Cortex of kidney (tissue), 1 donor: ENCODE results near the gene GAL.
"Not testable (repeated sequence)": the region's sequence is repeated elsewhere in the genome, so short reads cannot be mapped to it uniquely, and the experiment has no call there.

Experiments
- DNase-seq: peaks from one replicate; lab custom pipeline; 2025; lab: John Stamatoyannopoulos, UW

Gene GAL, protein sequence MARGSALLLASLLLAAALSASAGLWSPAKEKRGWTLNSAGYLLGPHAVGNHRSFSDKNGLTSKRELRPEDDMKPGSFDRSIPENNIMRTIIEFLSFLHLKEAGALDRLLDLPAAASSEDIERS

DNA sequence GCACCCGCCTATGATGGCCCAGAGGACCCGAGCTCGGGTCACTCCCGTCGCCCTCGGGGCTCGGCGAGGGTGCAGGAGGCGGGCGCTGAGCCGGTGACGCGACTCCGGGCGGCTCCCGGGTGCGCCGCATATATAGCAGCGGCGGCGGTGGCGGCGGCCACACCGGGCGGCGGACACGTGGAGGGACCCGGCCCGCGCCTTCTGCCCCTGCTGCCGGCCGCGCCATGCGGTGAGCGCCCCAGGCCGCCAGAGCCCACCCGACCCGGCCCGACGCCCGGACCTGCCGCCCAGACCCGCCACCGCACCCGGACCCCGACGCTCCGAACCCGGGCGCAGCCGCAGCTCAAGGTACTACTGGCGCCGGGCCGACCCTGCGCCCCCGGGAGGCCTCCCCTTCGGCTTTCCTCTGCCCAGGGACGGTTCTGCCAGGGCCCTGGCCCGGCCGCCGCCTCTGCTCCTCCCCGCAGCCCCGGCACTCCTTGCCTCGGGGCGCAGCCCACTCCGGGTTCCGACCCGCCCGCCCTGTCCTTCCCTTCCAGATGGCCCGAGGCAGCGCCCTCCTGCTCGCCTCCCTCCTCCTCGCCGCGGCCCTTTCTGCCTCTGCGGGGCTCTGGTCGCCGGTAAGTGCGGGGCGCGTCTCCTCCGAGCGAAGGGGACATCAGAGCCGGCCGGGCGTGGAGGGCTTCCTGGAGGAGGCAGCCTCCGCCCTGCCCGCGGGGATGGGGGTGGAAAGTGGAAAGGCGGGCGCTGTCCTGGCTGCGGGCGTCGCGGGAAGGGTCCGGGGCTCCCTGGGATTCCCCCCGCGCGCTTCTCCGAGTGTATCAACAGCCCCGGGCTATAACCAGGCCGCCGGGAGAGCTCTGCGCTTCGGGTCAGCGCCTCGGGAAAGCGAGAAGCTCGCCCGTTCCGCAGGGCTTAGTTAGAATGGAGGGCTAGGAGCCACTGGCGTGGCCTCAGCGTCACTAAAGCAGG lies at the start of gene GAL:
Gene GAL (plus strand): TSS at position 160 of the 972 bp plus-strand sequence. CDS start 380 bp downstream, at position 540.
- no peak for DNase-seq

DNA sequence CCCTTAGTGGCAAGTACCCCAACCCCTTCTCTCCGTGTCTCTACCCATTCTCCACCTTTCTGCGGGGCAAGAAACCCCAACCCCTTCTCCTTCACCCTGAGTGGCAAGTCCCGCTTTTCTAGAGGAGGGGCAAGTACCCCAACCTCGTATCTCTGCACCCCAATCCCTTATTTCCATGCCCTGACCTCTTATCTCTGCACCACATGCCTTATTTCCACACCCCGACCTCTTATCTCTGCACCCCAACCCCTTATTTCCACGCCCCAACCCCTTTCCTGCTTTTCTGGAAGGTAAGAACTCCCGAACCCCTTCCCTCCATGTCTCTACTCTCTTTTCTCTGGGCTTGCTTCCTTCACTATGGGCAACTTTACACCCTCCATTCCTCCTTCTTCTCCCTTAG lies 49.7 kb upstream of the GAL start:
- DNase-seq: not testable (repeated sequence)

DNA sequence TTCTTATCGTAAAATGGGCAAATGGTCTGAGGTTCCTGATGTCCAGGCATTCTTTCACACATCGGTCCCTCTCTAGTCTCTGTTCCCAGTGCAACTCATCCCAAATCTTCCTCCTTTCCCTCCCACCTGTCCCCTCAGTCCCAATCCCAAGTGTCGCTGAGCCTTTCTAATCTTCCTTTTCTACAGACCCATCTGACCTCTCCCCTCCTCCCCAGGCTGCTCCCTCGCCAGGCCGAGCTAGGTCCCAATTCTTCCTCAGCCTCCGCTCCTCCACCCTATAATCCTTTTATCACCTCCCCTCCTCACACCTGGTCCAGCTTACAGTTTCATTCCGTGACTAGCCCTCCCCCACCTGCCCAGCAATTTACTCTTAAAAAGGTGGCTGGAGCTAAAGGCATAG lies 49.2 kb upstream of the GAL start:
- DNase-seq: not testable (repeated sequence)

DNA sequence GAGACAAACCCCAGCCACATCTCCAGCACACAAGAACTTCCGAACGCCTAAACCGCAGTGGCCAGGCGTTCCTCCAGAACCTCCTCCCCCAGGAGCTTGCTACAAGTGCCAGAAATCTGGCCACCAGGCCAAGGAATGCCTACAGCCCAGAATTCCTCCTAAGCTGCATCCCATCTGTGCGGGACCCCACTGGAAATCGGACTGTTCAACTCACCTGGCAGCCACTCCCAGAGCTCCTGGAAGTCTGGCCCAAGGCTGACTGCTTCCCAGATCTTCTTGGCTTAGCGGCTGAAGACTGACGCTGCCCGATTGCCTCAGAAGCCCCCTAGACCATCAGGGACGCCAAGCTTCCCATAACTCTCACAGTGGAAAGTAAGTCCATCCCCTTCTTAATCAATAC lies 48.5 kb upstream of the GAL start:
- DNase-seq: not testable (repeated sequence)

DNA sequence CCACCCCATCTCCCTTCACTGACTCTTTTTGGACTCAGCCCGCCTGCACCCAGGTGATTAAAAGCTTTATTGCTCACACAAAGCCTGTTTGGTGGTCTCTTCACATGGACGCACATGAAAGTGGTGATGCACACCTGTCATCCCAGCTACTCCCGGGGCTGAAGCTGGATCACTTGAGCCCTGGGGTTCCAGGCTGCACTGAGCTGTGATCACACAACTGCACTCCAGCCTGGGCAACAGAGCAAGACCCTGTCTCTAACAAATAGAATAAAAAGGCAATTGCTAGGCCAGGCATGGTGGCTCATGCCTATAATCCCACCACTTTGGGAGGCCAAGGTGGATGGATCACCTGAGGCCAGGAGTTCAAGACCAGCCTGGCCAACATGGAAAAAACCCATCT lies 45.0 kb upstream of the GAL start:
- not testable (repeated sequence) for DNase-seq

DNA sequence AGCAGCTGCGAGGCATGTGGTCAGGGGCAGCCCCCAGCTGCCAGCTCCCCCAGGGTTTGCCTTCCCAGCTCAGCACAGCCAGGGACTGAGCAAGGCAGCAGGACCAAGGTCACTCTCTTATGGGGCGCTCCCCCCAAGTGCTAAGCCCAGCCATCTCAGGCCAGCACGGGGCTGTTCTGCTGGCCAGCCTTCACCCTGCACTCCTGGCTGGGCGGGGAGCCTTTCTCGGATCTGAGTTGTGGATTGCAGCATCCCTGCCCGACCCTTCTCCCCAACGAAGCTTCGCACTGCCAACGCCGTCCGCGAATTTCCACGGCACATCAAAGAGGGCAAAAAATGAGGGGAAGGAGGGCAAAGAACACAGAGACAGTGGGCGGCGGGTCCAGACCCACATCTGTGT lies 42.5 kb upstream of the GAL start:
- DNase-seq: no peak

DNA sequence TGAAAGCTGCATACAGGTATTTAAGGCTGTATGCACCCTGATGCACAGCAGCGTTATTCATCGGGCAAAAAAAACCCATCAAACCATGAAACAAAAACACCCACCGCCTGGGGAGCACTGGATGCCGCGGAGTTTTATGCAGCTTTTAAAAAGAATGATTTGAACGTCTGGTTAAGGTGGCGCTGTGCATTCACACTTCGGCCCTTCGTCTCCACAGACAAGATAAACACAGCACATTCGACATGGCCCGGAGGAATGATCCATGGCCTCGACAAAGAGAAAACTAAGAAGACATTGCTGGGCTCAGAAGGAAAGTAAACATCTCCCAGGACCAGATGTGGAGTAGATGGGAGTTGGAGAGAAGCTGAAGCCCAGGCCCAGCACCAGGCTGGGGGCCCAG lies 40.8 kb upstream of the GAL start:
- no peak for DNase-seq

DNA sequence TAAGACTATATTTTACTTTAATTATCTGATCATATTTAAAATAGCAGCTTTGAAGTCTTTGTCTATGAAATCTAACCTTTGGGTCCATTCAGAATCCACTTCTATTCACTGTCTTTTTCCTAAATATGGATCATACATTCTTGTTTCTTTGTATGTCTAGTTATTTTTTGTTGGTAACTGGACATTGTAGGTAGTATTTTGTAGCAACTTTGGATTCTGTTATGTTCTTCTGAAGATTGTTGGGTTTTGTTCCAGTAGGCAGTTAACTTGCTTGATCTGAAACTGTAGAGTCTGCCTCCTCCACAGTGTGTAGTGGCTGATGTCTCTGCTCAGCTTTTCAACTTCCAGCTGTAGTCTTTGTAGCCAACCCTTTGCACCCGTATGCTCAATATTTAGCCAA lies 37.5 kb upstream of the GAL start:
- no peak for DNase-seq

DNA sequence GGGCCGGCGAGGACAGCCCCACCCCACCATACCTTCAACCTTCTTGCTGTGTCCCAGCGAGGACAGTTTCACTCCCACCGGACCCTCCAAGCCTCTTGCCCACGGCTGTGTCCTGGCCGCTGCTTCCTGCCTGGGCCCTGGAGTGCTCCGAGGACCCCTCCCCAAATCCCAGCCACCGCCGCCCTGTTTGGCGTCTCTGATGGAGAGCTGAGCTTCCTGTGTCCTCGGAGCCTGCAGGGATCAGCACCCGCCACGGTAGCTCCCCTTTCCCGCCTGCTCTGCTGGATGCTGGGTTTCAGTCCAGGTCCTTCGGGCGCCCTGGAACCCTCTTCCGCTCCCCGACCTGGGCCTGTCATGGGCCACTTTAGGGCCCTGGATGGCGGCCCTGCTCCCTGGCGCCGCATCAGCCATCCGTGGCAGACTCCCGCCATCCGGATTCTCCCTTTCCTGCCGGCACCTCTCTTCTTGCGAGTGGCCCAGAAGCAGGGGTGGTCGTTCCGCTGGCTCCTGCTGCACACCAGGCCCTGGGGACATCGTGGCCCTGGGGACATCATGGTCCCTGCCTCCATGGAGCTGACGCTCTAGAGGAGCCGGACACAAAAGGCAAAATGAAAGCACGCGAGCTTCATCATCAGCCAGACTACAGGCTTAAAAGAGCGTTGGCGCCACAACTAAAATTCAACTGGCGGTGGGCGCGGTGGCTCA lies 34.3 kb upstream of the GAL start:
- no peak for DNase-seq

DNA sequence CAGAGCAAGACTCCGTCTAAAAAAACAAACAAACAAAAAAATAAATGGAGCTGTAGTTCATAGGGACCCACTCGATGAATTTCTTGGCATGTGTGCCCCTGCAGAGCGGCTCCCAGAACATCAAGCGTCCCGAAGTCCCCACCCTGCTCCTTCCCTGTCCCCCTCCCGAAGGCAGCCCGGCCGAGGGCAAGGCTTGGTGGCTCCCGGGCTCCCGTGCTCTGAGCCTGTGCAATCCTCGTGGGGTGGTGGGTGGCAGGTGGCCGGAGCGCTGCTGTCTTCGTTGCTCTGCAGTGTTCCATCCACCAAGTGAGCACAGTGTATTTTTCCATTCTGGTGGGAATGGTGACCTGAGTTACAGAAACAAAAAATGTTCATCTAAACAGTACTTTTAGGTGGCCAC lies 33.5 kb upstream of the GAL start:
- DNase-seq: no peak

DNA sequence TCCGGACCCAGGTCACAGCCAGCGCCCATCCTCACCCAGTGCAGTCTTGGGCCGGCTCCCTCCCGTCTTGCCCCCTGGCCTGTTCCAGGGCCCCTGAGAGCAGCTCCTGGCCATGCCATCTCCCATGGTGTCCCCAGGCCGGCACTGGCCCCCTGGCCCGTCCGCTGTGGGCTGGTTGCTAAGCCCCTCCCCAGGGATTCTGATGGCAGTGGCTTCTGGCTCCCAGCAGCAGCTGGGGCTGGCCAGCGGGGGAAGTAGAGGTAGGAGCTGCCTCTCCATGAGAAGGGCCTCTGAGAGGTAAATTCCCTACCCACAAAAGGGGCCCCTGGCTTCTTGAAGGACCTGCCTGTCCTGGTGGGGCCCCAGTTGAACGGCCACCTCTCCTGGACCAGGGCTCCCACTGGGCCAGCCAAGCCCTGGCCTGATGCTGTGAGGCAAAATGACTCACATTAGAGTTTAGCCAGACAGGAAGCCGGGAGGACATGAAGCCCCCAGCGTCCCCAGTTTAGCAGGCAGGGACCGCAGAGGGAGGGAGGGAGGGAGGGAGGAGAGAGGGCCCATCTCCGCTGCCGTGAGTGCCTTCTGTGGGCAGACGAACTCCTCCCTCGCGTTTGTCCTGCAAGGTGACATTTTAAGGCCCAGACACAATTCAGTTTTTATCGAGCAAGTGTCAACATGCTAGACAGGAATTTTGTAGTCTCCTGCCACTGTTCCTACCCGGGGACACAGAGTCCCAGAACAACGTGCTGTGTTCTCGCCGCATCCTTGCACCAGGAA lies 32.9 kb upstream of the GAL start:
- no peak for DNase-seq

DNA sequence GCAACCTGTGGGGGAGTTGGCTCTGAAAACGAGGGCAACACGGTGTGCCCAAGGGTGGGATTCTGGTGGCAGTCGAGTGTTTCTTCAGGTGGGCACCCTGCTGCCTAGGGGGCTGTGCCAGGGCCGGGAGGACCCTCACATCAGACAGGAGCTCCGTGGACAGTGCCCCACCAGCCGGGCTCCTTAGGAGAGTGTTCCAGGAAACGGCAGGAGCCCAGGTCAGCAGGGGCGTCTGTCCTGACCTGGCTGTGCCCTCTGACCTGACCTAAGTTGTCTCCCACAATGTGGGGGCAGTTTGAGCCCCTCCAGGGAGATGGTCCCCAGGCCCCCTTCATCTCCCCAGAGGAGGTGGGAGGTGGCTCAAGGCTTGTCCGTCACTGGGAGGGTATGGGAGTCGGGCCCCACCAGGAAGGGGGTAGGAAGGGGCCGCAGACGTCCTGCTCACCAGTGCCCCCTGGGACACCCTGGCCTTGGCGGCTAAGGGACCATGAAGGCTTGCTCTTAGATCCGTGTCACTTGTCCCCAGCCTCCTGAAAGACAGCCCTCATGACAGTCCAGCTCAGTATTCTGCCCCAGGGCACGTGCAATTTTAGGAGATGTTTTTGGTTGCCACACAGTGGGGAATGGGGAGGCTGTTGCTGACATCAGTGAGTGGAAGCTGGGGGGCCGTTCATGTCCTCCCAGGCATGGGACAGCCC lies 32.2 kb upstream of the GAL start:
- no peak for DNase-seq

DNA sequence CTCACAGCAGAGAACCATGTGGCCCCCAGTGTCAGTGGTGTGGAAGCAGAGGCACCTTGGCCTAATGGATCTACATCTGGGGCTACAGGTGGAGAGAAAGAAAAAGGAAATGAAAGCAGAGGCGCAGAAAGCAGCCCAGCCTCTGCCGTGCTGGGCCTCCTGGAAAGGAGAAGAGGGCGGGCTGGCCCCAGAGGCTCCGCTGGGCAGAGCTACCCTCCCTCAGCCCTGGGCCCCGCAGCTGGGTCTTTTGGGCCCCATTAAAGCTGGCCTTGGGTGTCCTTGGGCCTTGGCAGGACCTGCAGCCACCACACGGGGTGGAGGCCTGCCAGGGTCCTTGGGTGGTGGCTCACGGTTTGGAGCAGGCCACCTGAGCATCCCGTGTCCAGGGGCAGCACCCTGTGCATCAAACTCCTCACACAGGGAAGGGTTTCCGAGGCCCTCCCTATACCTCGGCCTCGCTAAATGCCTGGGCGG lies 31.6 kb upstream of the GAL start:
- DNase-seq: no peak

DNA sequence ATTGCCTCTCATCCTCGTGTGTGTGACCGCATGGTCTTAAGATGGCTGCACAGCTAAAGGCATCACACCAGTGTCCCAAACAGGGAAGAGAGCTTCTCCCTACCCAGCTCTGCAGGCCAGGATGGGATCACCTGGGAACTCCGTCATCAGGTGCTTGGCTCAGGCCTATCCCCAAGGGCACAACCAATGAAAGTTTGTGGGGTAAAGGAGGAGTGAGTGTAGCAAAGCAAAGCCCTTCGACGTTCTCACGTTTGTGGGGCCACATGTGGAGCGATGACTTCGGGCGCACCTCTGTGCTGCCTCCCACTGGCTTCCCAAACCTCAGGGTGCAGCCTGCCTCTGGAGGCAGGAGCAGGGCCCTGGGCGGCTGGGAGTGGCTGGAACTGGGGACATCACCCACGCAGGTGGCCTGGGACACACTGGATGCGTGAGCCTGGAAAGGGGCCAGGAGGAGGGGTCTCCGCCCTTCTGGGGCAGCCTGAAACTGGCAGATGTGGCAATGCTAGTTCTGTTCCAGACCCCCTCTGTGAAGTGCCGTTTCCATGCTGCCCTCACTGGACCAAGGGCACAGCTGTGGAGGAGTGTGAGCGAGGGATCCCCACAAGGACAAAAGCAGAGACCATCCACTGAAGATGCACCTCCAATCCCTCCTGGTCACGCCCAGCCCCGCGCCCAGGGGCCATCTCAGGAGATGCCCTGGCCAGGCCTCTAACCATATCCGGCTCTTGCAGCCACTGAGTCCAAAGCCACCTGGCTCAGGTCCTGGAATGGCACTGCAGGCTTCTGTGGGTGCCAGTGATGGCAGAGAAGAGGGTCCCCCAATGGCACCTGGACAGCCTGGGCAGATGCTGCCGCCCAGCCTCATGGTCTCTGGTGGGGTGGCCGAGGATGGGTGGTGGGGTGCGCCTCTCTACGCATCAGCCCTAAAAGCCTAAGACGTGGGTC lies 30.6 kb upstream of the GAL start:
- DNase-seq: no peak

DNA sequence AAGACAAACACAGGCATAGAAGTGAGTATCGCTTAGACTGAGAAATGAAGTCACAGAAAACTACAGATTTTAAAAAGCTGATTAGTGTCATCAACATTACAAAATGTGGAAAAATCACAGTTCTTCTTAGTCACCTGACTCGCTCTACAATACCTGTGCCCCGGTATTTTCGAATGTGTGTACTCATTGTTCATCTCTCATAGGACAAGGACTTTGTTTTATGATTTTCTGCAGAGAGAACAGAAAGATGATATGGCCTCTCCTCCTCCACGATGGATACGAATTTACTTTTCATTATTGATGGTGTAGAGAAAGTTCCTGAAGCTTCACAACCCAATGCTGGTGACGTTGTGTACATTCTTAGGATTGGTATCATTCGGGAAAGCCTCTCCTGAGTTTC lies 29.4 kb upstream of the GAL start:
- no peak for DNase-seq

DNA sequence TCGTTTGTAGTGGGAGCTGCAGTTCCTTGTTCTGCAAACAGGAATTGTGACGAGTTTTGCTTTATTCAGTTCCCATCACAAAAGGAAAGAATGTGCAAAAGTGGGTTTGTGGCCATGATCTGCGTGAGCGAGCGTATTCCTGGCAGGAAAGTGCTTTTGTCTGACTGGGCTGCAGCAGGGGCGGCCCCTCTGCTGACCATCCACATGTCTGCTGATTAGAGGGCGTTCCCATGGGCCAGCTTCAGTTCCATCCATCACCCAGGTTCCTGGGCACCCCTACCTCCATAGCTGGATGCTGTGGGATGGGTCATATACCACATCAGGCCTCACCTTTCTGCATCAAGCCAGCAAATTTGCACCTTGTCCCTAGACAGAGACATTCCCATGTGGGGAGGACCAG lies 28.9 kb upstream of the GAL start:
- no peak for DNase-seq

DNA sequence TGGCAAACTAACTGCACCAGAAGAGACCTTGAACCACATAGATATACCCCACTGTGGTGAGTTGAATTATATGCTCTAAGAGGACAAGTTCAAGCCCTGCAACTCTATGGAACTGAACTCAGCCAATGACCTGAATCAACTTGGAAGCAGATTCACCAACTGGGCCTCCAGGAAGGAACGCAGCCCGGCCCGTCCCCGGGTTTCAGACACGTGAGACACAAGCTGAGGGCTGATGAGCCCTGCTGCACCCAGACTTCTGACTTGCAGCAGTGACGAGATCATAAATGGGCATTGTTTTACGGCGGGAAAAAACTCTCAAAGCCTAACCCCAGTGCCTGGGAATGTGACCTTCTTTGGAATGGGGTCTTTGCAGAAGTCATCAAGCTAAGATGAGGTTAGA lies 28.5 kb upstream of the GAL start:
- DNase-seq: no peak

DNA sequence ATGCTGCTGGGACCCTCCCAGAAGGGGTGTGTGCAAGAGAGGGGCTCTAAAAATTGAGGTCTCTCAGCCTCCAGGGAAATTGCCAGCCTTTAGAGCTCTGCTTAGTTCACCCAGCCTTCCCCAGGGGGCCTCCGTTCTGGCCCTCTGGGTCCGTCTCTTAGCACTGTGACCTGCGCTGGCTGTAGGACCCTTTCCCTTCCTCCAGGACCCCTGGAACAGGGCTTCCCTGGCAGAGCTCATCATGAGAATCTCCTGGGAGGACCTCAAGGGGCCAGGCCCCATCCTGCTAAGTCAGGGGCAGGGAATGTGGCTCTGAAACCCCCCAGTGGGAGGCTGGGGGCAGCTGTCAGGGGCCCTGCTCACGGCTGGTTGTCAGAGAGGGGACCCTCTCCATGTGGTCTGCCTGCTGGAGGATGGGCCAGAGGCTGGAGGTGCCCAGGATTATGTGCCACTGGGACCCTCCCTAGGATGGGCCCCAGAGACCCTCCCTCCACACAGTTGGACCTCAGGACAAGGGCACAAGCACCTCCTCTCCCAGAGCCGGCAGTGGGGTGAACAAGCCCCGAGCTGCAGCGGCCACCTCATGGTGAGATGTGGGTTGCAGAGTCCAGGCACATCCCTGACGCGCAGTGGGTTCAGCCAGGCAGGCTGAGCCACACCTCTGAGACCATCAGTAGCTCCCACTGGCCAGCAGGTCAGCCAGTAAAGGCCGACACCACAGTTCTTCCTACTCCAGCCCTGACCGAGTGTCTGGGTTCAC lies 27.1 kb upstream of the GAL start:
- no peak for DNase-seq

DNA sequence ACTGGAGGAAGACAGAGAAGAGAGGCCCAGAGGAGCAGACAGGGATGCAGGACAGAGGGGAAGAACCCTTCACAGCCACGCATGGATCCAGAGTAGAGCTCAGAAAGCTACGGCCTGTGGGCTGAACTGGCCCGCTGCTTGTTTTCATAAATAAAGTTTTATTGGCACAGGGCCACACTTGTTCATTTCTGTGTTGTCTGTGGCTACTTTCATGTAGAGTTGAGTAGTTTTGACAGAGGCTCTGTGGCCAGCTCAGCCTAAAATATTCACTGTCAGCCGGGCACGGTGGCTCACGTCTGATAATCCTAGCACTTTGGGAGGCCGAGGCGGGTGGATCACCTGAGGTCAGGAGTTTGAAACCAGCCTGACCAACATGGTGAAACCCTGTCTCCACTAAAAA lies 26.2 kb upstream of the GAL start:
- no peak for DNase-seq

DNA sequence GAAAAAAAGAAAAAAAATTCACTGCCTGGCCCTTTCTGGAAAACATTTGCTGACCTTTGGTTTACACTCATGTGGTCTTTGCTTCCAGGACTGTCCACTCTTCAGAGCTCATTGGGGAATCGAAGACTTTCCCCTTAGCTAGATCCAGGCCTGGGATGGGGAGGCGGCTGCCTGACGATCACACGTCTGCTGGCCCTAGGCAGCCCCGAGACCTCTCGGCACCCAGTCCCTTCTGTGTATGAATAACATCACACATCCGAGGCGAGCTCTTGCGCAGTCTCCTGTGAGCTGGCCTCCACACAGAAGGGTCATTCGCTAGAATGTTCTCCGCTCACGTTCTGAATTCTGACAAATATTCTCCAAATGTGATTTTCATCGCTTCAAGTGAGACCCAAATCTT lies 25.7 kb upstream of the GAL start:
- no peak for DNase-seq
